Upper lobe of left lung (tissue), 4 donors: ENCODE results near the gene NT5C.

ENCODE experiments used
- CTCF ChIP-seq, 6 experiments: fragments of 450-650 bp in 4 of 6; fragments of 200-600 bp in 2 of 6; sonication (generic) in 2 of 6; IDR thresholded peaks; one replicate each; pipeline ENCODE4 v1.5.1; 2016 to 2019; ENCODE audit warnings: antibody characterized with exemption in 6 of 6
- EP300 ChIP-seq, 4 donors: sonication (generic); formaldehyde crosslinking; IDR thresholded peaks; one replicate each; pipeline ENCODE4 v1.5.1; 2017; ENCODE audit warnings: antibody characterized with exemption in 4 of 4, control low read depth in 2 of 4
- POLR2A ChIP-seq, 4 donors: fragments of 450-650 bp; IDR thresholded peaks; one replicate each; pipeline ENCODE4 v1.5.1; 2016 to 2017; ENCODE audit warnings: antibody characterized with exemption in 4 of 4, mild to moderate bottlenecking in 2 of 4
- POLR2AphosphoS5 ChIP-seq, 2 donors: sonication (generic); formaldehyde crosslinking; IDR thresholded peaks; one replicate each; pipeline ENCODE4 v1.5.1; 2017; ENCODE audit warnings: antibody characterized with exemption in 2 of 2

DNA sequence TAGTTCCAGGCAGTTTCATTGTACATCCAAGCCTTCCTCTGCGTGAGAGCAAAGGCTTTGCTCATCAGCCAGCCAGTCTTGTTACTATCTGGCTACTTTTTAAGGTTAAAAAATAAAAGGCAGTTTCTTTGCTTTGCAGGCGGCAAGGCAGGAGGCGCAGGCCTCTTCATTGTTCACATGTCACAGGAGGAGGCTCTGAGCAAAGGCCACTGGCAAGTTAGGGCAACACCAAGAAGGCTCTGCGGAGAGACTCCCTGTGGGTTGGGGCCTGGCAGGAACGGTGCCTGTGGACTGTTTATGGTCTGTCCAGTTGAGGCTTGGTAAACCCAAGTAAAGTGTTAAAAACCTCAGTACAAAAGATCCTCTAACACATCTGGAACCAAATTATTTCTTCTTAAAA, 3.9 kb upstream of the NT5C start:
- TF ChIP-seq EP300 (IDR thresholded peaks at IDR 0.05) (no peak), CTCF (IDR thresholded peaks at IDR 0.05) (no peak), POLR2A (IDR thresholded peaks at IDR 0.05) (no peak), POLR2AphosphoS5 (IDR thresholded peaks at IDR 0.05) (no peak)
